Fibroblast of villous mesenchyme (primary cell): ENCODE results near the gene CA12. TPM values are rescaled to one million over a fixed set of nuclear protein-coding genes. Genes with fewer than 3 reads are reported as not detected.
"Not testable (repeated sequence)": the region's sequence is repeated elsewhere in the genome, so short reads cannot be mapped to it uniquely, and the experiment has no call there.

ENCODE experiments used
- DNase-seq: peaks from one replicate; pipeline ENCODE4 v3.0.0-alpha.2; 2010; ENCODE audit warnings: low read depth
- H3K4me3 ChIP-seq: 2 replicates; pipeline ENCODE4 v1.5.1; 2011; ENCODE audit warnings: low read depth, mild to moderate bottlenecking, low read length
- total RNA-seq: library from RNA; depleted of rRNA; stranded (reverse); fragments of >200 nt; gene quantifications from 2 replicates; pipeline ENCODE4 v1.2.3, GENCODE V29; 2012
- TF ChIP-seq, protein P1 (sequence below): IDR thresholded peaks from 2 replicates; pipeline ENCODE4 v1.5.1; 2012; ENCODE audit warnings: low read depth, mild to moderate bottlenecking, low read length; ENCODE audit not compliant: insufficient read depth

Gene CA12
- total RNA-seq, 1 donor: 15.1 TPM

GRCh38 chr15:63323798-63324563, 57.7 kb downstream of the CA12 start:
- DNase-seq: no peak
- TF ChIP-seq, protein P1, sequence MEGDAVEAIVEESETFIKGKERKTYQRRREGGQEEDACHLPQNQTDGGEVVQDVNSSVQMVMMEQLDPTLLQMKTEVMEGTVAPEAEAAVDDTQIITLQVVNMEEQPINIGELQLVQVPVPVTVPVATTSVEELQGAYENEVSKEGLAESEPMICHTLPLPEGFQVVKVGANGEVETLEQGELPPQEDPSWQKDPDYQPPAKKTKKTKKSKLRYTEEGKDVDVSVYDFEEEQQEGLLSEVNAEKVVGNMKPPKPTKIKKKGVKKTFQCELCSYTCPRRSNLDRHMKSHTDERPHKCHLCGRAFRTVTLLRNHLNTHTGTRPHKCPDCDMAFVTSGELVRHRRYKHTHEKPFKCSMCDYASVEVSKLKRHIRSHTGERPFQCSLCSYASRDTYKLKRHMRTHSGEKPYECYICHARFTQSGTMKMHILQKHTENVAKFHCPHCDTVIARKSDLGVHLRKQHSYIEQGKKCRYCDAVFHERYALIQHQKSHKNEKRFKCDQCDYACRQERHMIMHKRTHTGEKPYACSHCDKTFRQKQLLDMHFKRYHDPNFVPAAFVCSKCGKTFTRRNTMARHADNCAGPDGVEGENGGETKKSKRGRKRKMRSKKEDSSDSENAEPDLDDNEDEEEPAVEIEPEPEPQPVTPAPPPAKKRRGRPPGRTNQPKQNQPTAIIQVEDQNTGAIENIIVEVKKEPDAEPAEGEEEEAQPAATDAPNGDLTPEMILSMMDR: no peak
- no peak overlapping the region for H3K4me3 ChIP-seq

- TF ChIP-seq, protein P1: no peak
- H3K4me3 ChIP-seq: no peak overlapping the region
- peak; percentile 24 for DNase-seq
Measured at GRCh38 chr15:63322541-63322940, 59.1 kb downstream of the CA12 start.

DNA sequence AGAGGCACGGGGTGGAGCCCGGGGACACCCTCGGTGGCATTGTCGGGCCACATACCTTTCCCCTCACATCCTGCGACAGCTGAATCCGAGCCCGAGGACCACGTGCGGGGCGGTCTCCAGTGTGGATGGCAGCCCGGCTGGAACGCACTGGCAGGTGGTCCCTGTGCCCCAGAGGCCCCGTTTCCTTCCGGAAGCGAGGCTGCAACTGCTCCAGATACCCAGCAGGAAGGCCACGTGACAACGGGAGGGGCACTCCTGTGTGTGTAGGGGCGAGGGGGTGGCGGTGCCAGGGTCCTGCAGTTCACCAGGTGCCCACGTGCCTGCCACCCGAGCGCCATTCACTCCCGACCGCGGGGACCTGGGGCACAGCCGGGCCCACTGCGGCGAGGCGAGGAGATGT, 60.2 kb downstream of the CA12 start:
- TF ChIP-seq, protein P1: no peak
- no peak overlapping the region for H3K4me3 ChIP-seq
- DNase-seq: no peak

GRCh38 chr15:63320981-63321380, 60.7 kb downstream of the CA12 start:
- H3K4me3 ChIP-seq, DNase-seq: not testable (repeated sequence)

DNA sequence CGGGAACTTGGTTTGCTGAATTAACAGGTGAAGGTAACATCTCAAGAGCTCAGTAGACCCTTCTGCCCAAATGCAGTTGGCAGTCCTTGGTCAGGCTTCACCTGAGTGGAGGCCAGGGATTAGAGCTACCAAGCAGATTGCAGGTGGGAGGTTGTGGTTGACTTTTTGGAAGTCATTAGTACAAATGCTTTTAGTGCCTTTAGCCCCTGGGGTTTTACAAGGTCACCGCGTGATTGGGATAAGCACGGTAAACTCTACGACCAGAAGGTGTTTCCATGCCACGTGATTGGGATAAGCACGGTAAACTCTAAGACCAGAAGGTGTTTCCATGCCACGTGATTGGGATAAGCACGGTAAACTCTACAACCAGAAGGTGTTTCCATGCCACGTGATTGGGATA, 61.2 kb downstream of the CA12 start:
- DNase-seq, H3K4me3 ChIP-seq: not testable (repeated sequence)

DNA sequence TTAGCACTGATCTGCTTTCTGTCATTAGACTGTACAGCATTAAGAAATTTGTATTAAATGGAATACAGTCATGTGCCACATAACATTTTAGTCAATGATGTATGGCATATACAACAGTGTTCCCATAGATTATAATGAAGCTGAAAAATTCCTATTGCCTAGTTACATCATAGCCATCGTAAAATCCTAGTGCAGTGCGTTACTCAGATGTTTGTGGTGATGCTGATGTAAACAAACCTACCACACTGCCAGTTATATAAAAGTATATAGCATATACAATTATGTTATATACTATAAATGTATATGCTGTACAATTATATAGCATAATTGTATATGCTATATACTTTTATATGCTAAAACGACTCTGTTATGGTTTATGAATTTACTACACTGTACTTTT, 62.6 kb downstream of the CA12 start:
- TF ChIP-seq, protein P1: no peak
- H3K4me3 ChIP-seq: no peak overlapping the region
- peak; percentile 84 for DNase-seq

- DNase-seq: no peak
- no peak overlapping the region for H3K4me3 ChIP-seq
- TF ChIP-seq, protein P1: no peak
Measured at GRCh38 chr15:63318344-63318743, 63.3 kb downstream of the CA12 start.

DNA sequence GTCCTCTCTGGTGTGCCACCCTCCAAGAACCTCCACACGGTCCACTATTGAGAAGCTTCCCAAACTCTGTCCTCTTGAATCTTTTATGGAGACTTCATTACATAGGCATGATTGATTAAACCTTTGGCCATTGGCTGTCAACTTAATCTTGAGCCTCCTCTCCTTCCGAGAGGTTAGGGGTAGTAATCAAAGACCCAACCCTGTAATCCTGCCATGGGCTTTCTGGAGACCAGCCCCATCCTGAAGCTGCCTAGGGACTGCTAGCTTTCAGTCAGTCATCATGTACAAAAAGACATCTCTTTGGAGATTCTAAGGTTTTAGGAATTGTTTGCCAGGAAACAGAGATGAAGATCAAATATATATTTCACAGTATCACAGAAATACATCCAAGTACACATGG, 67.2 kb downstream of the CA12 start:
- DNase-seq: no peak
- TF ChIP-seq, protein P1: no peak
- no peak overlapping the region for H3K4me3 ChIP-seq
